ENCODE measurements around the gene INPP5A. TPM values are rescaled to one million over a fixed set of nuclear protein-coding genes. Genes with fewer than 3 reads are reported as not detected.

Gene INPP5A
- total RNA-seq, 1 experiment from 2014 or later: 14.7 TPM

GRCh38 chr10:132783940-132784865, 246.6 kb downstream of the INPP5A start:
- no TSS peak for BruUV-seq (replicated peaks)
- no peaks in the 10 kb centered on the region for H3K4me1 Mint-ChIP-seq (ENCODE audit: insufficient read depth, unreplicated experiment)
- intact Hi-C loops (cut with micrococcal nuclease): no loop called here
- H3K27me3 Mint-ChIP-seq (ENCODE audit: insufficient read depth, unreplicated experiment): no peaks in the 10 kb centered on the region
- no peak overlapping the region for H3K4me3 Mint-ChIP-seq (ENCODE audit: unreplicated experiment)
- DNase-seq (ENCODE audit: unreplicated experiment): no peak
- H3K36me3 Mint-ChIP-seq (ENCODE audit: insufficient read depth, unreplicated experiment): peaks cover 11% of the 10 kb centered on the region
- H3K9me3 Mint-ChIP-seq (ENCODE audit: unreplicated experiment): no peaks in the 10 kb centered on the region
- H3K27ac Mint-ChIP-seq (ENCODE audit: low read depth, unreplicated experiment): no peak overlapping the region
- TF ChIP-seq CTCF (IDR thresholded peaks at IDR 0.05; ENCODE audit: unreplicated experiment): no peak
- CTCF ChIA-PET: no interaction called here
- POLR2A ChIA-PET: no interaction called here

- intact Hi-C loops (cut with micrococcal nuclease): no loop called here
- no peak for TF ChIP-seq CTCF (IDR thresholded peaks at IDR 0.05; ENCODE audit: unreplicated experiment)
- no peaks in the 10 kb centered on the region for H3K9me3 Mint-ChIP-seq (ENCODE audit: unreplicated experiment)
- H3K4me3 Mint-ChIP-seq (ENCODE audit: unreplicated experiment): no peak overlapping the region
- H3K27ac Mint-ChIP-seq (ENCODE audit: low read depth, unreplicated experiment): no peak overlapping the region
- BruUV-seq (replicated peaks): no TSS peak
- peaks cover 11% of the 10 kb centered on the region for H3K36me3 Mint-ChIP-seq (ENCODE audit: insufficient read depth, unreplicated experiment)
- no peak for DNase-seq (ENCODE audit: unreplicated experiment)
- no peaks in the 10 kb centered on the region for H3K27me3 Mint-ChIP-seq (ENCODE audit: insufficient read depth, unreplicated experiment)
- ChIA-PET CTCF (no interaction called here), POLR2A (no interaction called here)
- H3K4me1 Mint-ChIP-seq (ENCODE audit: insufficient read depth, unreplicated experiment): no peaks in the 10 kb centered on the region
Measured at GRCh38 chr10:132784866-132785722, 247.5 kb downstream of the INPP5A start.

- intact Hi-C loops (cut with micrococcal nuclease): no loop called here
- no peak within 1 kb of the TSS for H3K4me3 Mint-ChIP-seq (ENCODE audit: unreplicated experiment)
- no peaks in the 10 kb centered on the region for H3K4me1 Mint-ChIP-seq (ENCODE audit: insufficient read depth, unreplicated experiment)
- DNase-seq (ENCODE audit: unreplicated experiment): no peak
- H3K9me3 Mint-ChIP-seq (ENCODE audit: unreplicated experiment): no peaks in the 10 kb centered on the region
- ChIA-PET CTCF (no interaction called here), POLR2A (no interaction called here)
- H3K27ac Mint-ChIP-seq (ENCODE audit: low read depth, unreplicated experiment): no peak within 1 kb of the TSS
- no peak for TF ChIP-seq CTCF (IDR thresholded peaks at IDR 0.05; ENCODE audit: unreplicated experiment)
- no peaks in the 10 kb centered on the region for H3K27me3 Mint-ChIP-seq (ENCODE audit: insufficient read depth, unreplicated experiment)
- H3K36me3 Mint-ChIP-seq (ENCODE audit: insufficient read depth, unreplicated experiment): peaks cover 11% of the 10 kb centered on the region
- no TSS peak for BruUV-seq (replicated peaks)
Measured at GRCh38 chr10:132785723-132786475, 248.3 kb downstream of the INPP5A start, which contains the start of gene NKX6-2. Gene NKX6-2 (minus strand): TSS chr10:132786147. CDS start chr10:132785948, 199 bp downstream.
